Measurements from ENCODE around the gene FKBP9. TPM values are rescaled to one million over a fixed set of nuclear protein-coding genes. Genes with fewer than 3 reads are reported as not detected.
"Not testable (repeated sequence)": the region's sequence is repeated elsewhere in the genome, so short reads cannot be mapped to it uniquely, and the experiment has no call there.

FKBP9 gene
- total and polyA plus RNA-seq, 2 of the 8 experiments (the other 6 are each of a cell fraction or from before 2014, with no cell fraction given), result 7.2 to 10.1 TPM

DNA sequence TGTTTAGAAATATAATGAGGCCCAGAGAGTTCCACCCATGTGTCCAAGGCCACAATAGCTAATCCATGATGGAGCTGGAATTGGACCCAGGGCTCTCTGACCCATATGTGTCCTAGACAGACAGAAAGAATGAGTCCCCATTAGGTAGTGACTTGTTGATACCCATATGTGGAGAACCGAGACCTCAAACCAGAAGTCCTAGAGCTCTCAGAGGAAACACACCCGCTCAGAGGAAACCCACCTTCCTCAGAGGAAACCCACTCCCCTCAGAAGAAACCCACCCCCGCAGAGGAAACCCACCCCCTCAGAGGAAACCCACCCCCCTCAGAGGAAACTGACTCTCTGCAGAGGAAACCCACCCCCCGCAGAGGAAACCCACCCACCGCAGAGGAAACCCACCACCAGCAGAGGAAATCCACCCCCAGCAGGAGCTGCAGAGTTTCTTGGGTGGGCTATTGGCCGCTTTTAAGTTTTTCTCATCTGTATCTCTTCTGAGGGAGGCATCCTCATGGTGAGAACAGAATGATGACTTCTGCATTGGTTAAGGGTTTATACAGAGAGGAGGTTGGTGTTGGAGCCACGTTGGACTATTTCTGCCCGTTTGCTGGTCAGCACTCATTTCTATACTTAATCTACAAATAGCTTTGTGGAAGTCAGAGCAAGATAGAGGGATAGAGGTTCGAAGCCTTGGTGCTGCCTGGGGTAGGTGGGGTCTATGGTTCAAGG, 34.9 kb downstream of the FKBP9 start:
- H3K4ac ChIP-seq (replicated peaks; ENCODE audit: insufficient read length, low read depth, low read length); CTCF ChIA-PET (ENCODE audit: partially characterized antibody); H2AFZ ChIP-seq (ENCODE audit: low read length); H3K18ac ChIP-seq (ENCODE audit: extremely low read depth, low read length); H3K79me1 ChIP-seq (ENCODE audit: low read depth, low read length); H3K23me2 ChIP-seq (ENCODE audit: low read depth, low read length); H2BK15ac ChIP-seq (ENCODE audit: low read length); H3K23ac ChIP-seq (ENCODE audit: insufficient read length); DNase-seq (ENCODE audit: low read depth in 1 of 2, low spot score in 2 of 2); H2BK5ac ChIP-seq (ENCODE audit: low read depth, low read length); H3K27ac ChIP-seq (ENCODE audit: low read depth, low read length); H3K14ac ChIP-seq (ENCODE audit: insufficient read length); H4K5ac ChIP-seq (ENCODE audit: insufficient read length, low read depth, low read length); H2AK5ac ChIP-seq (ENCODE audit: low read depth, low read length); H2BK20ac ChIP-seq (ENCODE audit: low read length); H2BK120ac ChIP-seq (replicated peaks; ENCODE audit: low read depth, low read length); H2BK12ac ChIP-seq (ENCODE audit: low read depth, low read length); H3K4me1 ChIP-seq (replicated peaks in 1 of 4; ENCODE audit: control insufficient read depth in 3 of 4, insufficient read depth in 4 of 4, low read length in 3 of 4); H3K79me2 ChIP-seq (ENCODE audit: control insufficient read depth in 1 of 2, insufficient read depth in 2 of 2, low read length in 2 of 2); H3K4me2 ChIP-seq (ENCODE audit: insufficient read depth in 1 of 2, low read depth in 2 of 2, low read length in 2 of 2); H3K36me3 ChIP-seq (ENCODE audit: control insufficient read depth in 2 of 4, insufficient read depth in 4 of 4, low read length in 3 of 4); H4K8ac ChIP-seq (ENCODE audit: extremely low read depth, insufficient read depth, low read length); FAIRE-seq; H3K9ac ChIP-seq (replicated peaks in 1 of 4; ENCODE audit: extremely low read depth in 1 of 4, low read depth in 3 of 4, low read length in 3 of 4); POLR2A ChIA-PET (ENCODE audit: partially characterized antibody); H3K27me3 ChIP-seq (replicated peaks in 1 of 4; ENCODE audit: control insufficient read depth in 3 of 4, extremely low read depth in 1 of 4, insufficient read depth in 3 of 4, low read length in 3 of 4); H3K56ac ChIP-seq (replicated peaks; ENCODE audit: insufficient read length, low read depth, low read length); H4K91ac ChIP-seq (replicated peaks; ENCODE audit: insufficient read length, low read length); H4K20me1 ChIP-seq (replicated peaks in 1 of 2; ENCODE audit: control insufficient read depth in 1 of 2, insufficient read depth in 2 of 2, low read length in 2 of 2); H3K4me3 ChIP-seq (ENCODE audit: extremely low read depth in 1 of 4, insufficient read depth in 2 of 4, low read depth in 3 of 4, low read length in 4 of 4); H3K9me3 ChIP-seq (ENCODE audit: insufficient read depth in 2 of 2, low read depth in 1 of 2, low read length in 1 of 2): not testable (repeated sequence)
- 84% methylated on average over 4 of the region's 9 CpGs; no CpG with 5 or more reads in 1 of the 2 experiments for WGBS, 2 experiments (ENCODE audit: extremely low coverage in 1 of 2, insufficient coverage in 1 of 2, insufficient read length in 1 of 2, insufficient replicate concordance in 2 of 2, low coverage in 1 of 2, low lambda C conversion rate in 2 of 2, missing lambda C conversion rate in 1 of 2)

DNA sequence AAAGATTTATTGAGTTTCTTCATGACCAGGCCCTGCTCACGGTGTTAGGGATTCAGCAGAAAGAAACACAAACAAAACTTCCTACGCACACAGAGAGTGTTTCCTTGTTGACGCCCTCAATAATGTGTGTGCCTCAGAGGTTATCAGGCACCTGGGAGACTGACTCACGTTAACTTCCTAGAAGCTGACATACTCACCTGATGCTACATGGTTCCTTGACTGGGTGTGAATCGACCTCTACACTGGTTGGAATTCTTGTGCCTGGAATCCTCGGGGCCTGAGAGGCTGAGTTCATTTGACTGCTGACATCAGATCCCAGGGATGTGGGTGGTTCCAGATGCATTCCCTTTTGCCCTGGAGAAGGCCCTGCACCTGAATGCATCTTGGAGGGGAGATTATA, 35.5 kb downstream of the FKBP9 start:
- H4K8ac ChIP-seq (ENCODE audit: extremely low read depth, insufficient read depth, low read length); FAIRE-seq; H4K5ac ChIP-seq (ENCODE audit: insufficient read length, low read depth, low read length); H3K36me3 ChIP-seq (ENCODE audit: control insufficient read depth in 2 of 4, insufficient read depth in 4 of 4, low read length in 3 of 4); H3K4me2 ChIP-seq (ENCODE audit: insufficient read depth in 1 of 2, low read depth in 2 of 2, low read length in 2 of 2); CTCF ChIA-PET (ENCODE audit: partially characterized antibody); H4K20me1 ChIP-seq (replicated peaks in 1 of 2; ENCODE audit: control insufficient read depth in 1 of 2, insufficient read depth in 2 of 2, low read length in 2 of 2); H3K9me3 ChIP-seq (ENCODE audit: insufficient read depth in 2 of 2, low read depth in 1 of 2, low read length in 1 of 2); POLR2A ChIA-PET (ENCODE audit: partially characterized antibody); H2BK120ac ChIP-seq (replicated peaks; ENCODE audit: low read depth, low read length); H3K23ac ChIP-seq (ENCODE audit: insufficient read length); H2BK15ac ChIP-seq (ENCODE audit: low read length); H2BK12ac ChIP-seq (ENCODE audit: low read depth, low read length); H2BK20ac ChIP-seq (ENCODE audit: low read length); H2BK5ac ChIP-seq (ENCODE audit: low read depth, low read length); H3K4me3 ChIP-seq (ENCODE audit: extremely low read depth in 1 of 4, insufficient read depth in 2 of 4, low read depth in 3 of 4, low read length in 4 of 4); H3K4me1 ChIP-seq (replicated peaks in 1 of 4; ENCODE audit: control insufficient read depth in 3 of 4, insufficient read depth in 4 of 4, low read length in 3 of 4); H3K23me2 ChIP-seq (ENCODE audit: low read depth, low read length); H3K79me1 ChIP-seq (ENCODE audit: low read depth, low read length); H3K4ac ChIP-seq (replicated peaks; ENCODE audit: insufficient read length, low read depth, low read length); H3K27ac ChIP-seq (ENCODE audit: low read depth, low read length); H4K91ac ChIP-seq (replicated peaks; ENCODE audit: insufficient read length, low read length); H3K9ac ChIP-seq (replicated peaks in 1 of 4; ENCODE audit: extremely low read depth in 1 of 4, low read depth in 3 of 4, low read length in 3 of 4); H3K18ac ChIP-seq (ENCODE audit: extremely low read depth, low read length); DNase-seq (ENCODE audit: low read depth in 1 of 2, low spot score in 2 of 2); H2AK5ac ChIP-seq (ENCODE audit: low read depth, low read length); H3K27me3 ChIP-seq (replicated peaks in 1 of 4; ENCODE audit: control insufficient read depth in 3 of 4, extremely low read depth in 1 of 4, insufficient read depth in 3 of 4, low read length in 3 of 4); H2AFZ ChIP-seq (ENCODE audit: low read length); H3K79me2 ChIP-seq (ENCODE audit: control insufficient read depth in 1 of 2, insufficient read depth in 2 of 2, low read length in 2 of 2); H3K56ac ChIP-seq (replicated peaks; ENCODE audit: insufficient read length, low read depth, low read length); H3K14ac ChIP-seq (ENCODE audit: insufficient read length): not testable (repeated sequence)
- WGBS, 2 experiments (ENCODE audit: extremely low coverage in 1 of 2, insufficient coverage in 1 of 2, insufficient read length in 1 of 2, insufficient replicate concordance in 2 of 2, low coverage in 1 of 2, low lambda C conversion rate in 2 of 2, missing lambda C conversion rate in 1 of 2), result 94% methylated on average over 6 of the region's 6 CpGs; no CpG with 5 or more reads in 1 of the 2 experiments

Data from H1 (cell line).